ENCODE results near the gene CAND2.
"Not testable (repeated sequence)": the region's sequence is repeated elsewhere in the genome, so short reads cannot be mapped to it uniquely, and the experiment has no call there.

CAND2 gene

DNA sequence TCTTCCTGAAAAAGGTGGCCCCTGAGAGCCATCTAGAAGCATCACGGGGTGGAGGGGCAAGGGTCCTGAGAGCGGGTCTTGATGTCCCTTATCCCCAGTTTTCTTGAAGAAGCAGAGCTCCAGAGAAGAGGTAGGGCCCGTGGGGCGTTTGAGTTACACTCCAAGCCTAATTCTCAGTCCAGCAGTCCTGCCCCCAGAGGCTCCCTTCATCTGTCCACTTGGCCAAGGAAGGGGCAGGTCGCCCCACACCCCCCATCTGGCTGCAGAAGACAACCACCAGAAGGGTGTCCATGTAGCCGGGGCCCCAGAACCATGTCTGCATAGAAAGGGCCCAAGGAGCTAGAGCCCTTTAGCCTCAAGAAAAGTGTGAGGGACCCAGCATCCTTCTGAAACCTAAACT is 70.4 kb downstream of the CAND2 start:
- no peak for DNase-seq

DNA sequence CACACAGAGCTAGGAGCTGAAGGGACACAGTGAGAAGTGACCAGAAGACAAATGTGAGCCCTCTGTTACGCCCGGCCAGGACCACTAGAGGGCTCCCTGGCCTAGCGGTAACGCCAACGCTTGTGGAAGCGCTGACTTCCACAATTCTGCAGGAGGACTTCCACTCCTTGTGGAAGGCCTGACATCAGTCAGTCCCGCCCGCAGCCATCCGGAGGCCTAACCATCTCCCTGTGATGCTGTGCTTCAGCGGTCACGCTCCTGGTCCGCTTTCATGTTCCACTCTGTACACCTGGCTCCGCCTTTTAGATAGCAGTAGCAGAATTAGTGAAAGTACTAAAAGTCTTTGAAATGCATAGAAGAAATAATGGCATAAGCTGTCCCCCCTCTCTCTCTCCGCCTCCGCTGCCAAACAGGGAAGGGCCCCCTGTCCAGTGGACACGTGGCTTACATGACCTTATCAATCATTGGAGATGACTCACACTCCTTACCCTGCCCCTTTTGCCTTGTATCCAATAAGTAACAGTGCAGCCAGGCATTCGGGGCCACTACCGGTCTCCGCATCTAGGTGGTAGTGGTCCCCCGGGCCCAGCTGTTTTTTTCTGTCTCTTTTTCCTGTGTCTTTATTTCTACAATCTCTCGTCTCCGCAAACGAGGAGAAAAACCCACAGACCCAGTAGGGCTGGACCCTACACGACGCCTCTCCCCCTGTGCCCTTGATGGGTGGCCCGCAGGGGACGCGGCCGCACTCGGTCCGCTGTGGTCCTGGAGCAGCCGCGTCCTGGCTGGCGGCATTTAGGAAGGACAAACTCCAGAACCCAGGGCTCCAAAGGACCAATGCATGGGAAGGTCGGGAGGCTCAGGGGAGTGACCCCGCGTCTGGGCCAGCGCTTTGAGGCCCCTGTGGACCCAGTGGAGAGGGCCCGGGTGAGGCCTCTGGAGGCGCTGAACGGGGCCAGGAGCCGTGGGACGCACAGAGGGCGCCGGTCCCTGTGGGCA is 71.9 kb downstream of the CAND2 start:
- DNase-seq, result peak; percentile 87

DNA sequence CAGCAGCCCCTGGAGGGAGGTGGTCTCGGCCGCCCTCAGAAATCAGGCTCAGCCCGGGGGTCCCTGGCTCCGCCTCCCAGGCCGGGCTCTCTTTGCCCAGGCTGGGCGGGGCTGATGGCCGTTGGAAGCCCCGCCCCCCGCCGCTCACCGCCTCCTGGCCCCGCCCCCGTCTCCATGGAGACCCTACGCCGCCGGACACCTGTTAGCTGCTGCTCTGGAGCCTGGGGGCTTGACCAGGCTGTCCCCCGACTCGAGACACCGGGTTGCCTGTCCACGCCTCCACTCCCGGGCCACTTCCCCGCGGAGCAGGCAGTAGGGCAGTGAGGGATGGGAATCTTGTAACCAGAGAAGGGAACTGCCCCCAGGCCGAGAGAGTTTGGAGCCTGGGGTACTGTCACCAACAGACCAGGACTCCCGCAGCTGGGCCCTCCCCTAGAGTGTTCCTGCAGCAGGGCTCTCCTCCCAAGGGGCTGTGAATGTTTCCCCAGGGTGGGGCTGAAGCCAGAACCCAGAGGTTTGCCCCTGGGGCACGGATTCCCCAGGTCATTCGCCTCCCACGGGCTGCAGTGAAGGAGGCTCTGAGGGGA is 72.6 kb downstream of the CAND2 start:
- no peak for DNase-seq

GRCh38 chr3:12870942-12871341 is 74.5 kb downstream of the CAND2 start:
- no peak for DNase-seq

DNA sequence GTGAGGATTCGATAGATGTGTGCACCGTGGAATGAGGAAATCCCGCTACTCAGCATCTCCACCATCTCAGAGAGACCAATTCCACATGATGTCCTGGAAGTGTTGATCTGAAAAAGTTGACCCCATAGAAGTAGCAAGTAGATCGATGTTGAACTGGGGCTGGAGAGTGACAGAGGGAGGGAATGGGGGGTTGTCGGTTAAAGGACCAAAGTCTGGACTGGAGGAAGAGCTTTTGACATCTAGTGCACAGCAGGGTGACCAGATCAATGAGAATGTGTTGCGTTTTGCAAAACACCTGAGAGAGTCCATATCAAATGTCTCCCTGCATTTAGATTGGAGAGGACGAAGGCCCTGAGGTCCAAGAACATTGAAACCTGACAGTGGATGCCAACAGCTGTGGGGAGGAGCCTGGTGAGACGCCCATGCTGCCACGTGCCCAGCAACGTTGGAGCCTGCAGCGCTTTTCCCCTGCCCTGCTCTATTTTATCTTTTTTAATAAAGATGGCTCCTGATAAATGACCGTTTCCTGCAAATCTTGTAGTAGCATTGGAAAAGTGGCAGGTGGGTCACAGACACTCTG is 75.0 kb downstream of the CAND2 start:
- DNase-seq, result no peak

- peak; percentile 69 for DNase-seq
Measured at GRCh38 chr3:12875857-12876836, 79.7 kb downstream of the CAND2 start.

DNA sequence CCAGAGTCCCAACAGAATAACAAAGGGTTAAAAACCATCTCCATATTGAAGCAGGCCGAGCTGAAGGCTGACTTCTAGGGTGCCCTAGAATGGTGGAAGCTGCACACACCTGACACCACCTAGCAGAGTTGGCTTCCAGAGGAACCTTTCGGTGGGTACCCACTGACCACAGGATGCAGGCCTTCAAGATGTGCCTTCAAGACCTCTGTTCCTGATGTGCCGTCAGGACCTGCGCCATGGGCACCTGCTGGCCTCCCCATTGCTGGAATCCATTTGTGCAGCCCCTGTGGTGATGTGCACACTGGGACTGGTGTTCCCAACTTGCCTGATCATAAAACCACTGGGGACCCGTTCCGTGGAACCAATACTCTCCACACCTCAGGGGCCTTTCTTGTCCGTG is 80.6 kb downstream of the CAND2 start:
- no peak for DNase-seq

GRCh38 chr3:12878141-12878574 is 81.7 kb downstream of the CAND2 start:
- DNase-seq, result no peak

- not testable (repeated sequence) for DNase-seq
Measured at GRCh38 chr3:12878758-12879157, 82.3 kb downstream of the CAND2 start.

DNA sequence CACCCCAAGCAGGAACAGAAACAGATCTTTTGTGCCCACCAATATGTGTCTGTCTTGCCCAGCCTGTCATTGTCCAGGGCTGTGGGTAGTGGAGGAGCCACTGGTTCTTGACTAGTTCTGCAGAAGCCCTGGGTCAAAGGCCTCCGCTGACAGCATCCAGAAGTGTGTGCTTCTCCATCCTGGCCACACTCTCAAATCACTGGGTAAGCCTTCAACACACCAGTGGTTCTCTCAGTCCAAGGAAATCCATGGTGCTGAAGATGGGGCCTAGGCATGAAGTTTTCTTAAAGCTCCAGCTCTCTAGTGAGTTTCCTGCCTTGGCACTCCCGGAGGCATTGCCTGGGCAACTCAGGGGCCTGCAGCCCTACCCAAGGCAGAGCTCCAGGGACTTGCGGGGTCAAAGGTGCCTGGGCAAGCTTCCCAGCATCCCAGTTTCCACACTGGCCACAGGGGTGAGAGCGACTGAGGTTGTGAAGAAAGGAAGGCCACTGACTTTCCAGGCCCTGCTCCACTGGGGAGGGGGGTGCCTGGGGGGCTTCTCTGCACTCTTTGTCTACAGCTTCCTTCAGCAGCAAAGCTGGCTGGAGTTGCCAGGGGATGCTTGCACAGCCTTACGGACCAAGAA is 82.8 kb downstream of the CAND2 start:
- no peak for DNase-seq

DNA sequence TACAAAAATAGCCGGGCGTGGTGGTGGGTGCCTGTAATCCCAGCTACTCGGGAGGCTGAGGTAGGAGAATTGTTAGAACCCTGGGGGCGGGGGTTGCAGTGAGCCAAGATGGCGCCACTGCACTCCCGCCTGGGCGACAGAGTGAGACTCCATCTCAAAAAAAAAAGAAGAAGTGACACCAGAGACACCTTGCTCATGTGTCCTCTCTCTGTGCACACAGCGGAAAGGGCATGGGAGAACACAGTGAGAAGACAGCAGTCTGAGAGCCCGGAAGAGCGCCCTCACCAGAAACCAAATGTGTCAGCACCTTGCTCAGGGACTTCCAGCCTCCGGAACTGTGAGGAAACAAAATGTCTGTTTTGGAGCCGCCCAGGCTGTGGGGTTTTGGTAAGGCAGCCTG is 85.4 kb downstream of the CAND2 start:
- DNase-seq, result not testable (repeated sequence)

DNA sequence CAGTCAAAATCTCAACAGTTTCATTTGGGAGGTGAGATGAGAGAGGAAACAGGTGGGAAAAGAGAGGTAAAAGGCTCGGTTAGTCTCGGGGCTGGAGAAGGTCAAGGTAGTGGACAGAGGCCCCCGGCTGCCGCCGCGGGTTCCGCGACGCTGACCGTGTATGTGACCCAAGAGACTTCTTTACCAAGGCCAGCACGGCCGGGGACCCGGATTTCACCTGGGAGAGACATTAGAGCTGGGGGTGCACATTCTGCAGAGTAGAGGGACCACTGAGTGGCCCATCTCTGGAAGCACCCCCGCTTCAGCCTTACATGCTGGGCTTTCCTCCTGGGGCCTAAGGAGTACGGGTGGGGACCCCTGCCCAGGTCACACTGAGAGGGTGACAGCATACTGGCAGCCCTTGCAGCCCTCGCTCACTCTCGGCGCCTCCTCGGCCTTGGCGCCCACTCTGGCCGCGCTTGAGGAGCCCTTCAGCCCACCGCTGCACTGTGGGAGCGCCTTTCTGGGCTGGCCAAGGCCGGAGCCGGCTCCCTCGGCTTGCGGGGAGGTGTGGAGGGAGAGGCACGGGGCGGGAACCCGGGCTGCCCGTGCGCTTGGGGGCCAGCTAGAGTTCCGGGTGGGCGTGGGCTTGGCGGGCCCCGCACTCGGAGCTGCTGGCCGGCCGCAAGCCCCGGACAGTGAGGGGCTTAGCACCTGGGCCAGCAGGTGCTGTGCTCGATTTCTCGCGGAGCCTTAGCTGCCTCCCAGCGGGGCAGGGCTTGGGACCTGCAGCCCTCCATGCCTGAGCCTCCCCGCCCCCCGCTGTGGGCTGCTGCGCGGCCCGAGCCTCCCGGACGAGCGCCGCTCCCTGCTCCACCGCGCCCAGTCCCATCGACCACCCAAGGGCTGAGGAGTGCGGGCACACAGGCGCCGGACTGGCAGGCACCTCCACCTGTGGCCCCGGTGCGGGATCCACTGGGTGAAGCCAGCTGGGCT is 86.1 kb downstream of the CAND2 start:
- DNase-seq, result no peak

DNA sequence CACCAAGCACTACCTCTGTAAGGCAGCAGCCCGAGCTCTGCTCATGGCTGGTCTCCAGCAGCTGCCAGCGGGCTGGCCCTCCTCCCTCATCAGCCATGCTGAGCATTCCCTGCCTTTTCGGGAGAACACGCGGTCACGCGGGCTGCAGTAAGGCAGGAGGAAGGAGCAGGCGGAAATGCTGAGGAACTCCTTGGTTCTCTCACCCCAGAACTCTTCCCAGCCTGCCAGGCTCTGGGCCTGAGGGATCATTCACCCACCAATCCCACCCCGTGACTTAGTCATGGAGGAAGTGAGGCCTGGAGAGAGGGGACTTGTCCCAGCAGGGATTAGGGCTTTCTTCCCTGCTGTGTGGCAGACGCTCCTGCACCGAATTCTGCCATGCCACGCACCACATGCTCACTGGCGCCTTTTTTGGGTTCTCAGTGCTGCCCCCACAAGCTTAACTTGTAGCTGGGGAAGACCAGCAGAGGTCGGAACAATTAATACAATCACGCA is 87.8 kb downstream of the CAND2 start:
- no peak for DNase-seq

Data from NCI-H2029 (cell line).